ENCODE data around the gene CHRNA5. TPM values are rescaled to one million over a fixed set of nuclear protein-coding genes. Genes with fewer than 3 reads are reported as not detected.

The CHRNA5 gene
- total and polyA plus RNA-seq, 9 of the 15 experiments (the other 6 are each of a cell fraction or from before 2014, with no cell fraction given), result 2.8 to 16.1 (median 11.4) TPM

DNA sequence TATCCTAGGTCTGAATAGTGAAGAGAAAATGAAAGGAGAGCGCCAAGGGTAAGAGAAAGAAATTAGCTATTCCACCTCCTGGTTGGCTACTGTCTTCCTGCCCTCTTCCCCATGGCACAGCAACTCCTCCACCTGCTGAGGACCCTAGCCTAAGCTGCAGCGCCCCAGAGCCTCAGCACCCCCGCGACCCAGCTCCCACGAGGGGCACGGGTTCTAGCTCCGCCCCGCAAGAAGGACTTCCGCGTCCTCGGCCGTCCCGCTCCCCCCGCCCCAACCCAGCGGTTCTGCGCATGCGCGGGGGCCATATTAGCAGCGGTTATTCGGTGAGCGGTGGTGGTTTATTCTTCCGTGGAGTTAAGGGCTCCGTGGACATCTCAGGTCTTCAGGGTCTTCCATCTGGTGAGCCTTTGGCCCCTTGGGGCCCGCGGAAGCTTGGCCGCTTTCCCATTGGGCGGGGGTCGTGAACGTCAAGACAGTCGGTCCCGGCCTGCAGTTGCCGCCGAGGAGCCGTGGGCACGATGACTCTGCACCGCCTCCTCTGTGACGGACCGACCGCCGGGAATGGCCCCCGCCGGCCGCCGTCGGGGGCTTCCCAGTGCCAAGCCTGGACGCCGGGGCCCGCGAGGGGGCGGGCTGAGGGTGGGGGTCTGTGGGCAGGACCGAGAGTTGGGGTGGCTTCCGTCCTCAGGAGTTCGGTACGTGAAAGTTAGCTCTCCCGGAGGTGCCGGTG is 25.0 kb upstream of the CHRNA5 start, which contains the start of gene PSMA4 (continued):
- TF ChIP-seq HOMEZ (CRISPR knock-in tag; IDR thresholded peaks at IDR 0.05) (no peak), POLR2G (IDR thresholded peaks at IDR 0.05; ENCODE audit: low read depth, low read length) (peak; percentile 93), POLR2B (IDR thresholded peaks at IDR 0.05; ENCODE audit: low read depth, partially characterized antibody) (peak; percentile 97), NR3C1 (CRISPR knock-in tag; IDR thresholded peaks at IDR 0.05) (0 out of 2 replicates have a peak, but pooled peaks have one; percentile 58), KDM5B (IDR thresholded peaks at IDR 0.05; ENCODE audit: insufficient replicate concordance, low read depth, low read length) (peak; percentile 90), ZNF584 (CRISPR knock-in tag; IDR thresholded peaks at IDR 0.05; ENCODE audit: low read depth) (no peak), HDAC3 (IDR thresholded peaks at IDR 0.05; ENCODE audit: borderline replicate concordance, partially characterized antibody) (no peak), MYNN (IDR thresholded peaks at IDR 0.05) (no peak), MYNN (CRISPR knock-in tag; IDR thresholded peaks at IDR 0.05) (no peak), RB1 (IDR thresholded peaks at IDR 0.05; ENCODE audit: low read depth) (0 out of 2 replicates have a peak, but pooled peaks have one; percentile 51), PHB2 (IDR thresholded peaks at IDR 0.05; ENCODE audit: low read depth) (no peak), ZNF197 (CRISPR knock-in tag; IDR thresholded peaks at IDR 0.05; ENCODE audit: low read depth) (no peak)
- TF ChIP-seq, protein P1, sequence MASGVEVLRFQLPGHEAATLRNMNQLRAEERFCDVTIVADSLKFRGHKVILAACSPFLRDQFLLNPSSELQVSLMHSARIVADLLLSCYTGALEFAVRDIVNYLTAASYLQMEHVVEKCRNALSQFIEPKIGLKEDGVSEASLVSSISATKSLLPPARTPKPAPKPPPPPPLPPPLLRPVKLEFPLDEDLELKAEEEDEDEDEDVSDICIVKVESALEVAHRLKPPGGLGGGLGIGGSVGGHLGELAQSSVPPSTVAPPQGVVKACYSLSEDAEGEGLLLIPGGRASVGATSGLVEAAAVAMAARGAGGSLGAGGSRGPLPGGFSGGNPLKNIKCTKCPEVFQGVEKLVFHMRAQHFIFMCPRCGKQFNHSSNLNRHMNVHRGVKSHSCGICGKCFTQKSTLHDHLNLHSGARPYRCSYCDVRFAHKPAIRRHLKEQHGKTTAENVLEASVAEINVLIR (CRISPR knock-in tag; IDR thresholded peaks at IDR 0.05), result no peak
- TF ChIP-seq, protein P2, sequence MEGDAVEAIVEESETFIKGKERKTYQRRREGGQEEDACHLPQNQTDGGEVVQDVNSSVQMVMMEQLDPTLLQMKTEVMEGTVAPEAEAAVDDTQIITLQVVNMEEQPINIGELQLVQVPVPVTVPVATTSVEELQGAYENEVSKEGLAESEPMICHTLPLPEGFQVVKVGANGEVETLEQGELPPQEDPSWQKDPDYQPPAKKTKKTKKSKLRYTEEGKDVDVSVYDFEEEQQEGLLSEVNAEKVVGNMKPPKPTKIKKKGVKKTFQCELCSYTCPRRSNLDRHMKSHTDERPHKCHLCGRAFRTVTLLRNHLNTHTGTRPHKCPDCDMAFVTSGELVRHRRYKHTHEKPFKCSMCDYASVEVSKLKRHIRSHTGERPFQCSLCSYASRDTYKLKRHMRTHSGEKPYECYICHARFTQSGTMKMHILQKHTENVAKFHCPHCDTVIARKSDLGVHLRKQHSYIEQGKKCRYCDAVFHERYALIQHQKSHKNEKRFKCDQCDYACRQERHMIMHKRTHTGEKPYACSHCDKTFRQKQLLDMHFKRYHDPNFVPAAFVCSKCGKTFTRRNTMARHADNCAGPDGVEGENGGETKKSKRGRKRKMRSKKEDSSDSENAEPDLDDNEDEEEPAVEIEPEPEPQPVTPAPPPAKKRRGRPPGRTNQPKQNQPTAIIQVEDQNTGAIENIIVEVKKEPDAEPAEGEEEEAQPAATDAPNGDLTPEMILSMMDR (IDR thresholded peaks at IDR 0.05 in 2 of 3, conservative IDR thresholded peaks at IDR 0.05 in 1 of 3; ENCODE audit: insufficient read depth in 2 of 3, low read depth in 1 of 3, low read length in 3 of 3), result no peak
- TF ChIP-seq, protein P3, sequence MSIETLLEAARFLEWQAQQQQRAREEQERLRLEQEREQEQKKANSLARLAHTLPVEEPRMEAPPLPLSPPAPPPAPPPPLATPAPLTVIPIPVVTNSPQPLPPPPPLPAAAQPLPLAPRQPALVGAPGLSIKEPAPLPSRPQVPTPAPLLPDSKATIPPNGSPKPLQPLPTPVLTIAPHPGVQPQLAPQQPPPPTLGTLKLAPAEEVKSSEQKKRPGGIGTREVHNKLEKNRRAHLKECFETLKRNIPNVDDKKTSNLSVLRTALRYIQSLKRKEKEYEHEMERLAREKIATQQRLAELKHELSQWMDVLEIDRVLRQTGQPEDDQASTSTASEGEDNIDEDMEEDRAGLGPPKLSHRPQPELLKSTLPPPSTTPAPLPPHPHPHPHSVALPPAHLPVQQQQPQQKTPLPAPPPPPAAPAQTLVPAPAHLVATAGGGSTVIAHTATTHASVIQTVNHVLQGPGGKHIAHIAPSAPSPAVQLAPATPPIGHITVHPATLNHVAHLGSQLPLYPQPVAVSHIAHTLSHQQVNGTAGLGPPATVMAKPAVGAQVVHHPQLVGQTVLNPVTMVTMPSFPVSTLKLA (conservative IDR thresholded peaks at IDR 0.05), result peak; percentile 52 to 69
- TF ChIP-seq, protein P4, sequence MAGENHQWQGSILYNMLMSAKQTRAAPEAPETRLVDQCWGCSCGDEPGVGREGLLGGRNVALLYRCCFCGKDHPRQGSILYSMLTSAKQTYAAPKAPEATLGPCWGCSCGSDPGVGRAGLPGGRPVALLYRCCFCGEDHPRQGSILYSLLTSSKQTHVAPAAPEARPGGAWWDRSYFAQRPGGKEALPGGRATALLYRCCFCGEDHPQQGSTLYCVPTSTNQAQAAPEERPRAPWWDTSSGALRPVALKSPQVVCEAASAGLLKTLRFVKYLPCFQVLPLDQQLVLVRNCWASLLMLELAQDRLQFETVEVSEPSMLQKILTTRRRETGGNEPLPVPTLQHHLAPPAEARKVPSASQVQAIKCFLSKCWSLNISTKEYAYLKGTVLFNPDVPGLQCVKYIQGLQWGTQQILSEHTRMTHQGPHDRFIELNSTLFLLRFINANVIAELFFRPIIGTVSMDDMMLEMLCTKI (IDR thresholded peaks at IDR 0.05; ENCODE audit: partially characterized antibody), result no peak
- TF ChIP-seq, protein P5, sequence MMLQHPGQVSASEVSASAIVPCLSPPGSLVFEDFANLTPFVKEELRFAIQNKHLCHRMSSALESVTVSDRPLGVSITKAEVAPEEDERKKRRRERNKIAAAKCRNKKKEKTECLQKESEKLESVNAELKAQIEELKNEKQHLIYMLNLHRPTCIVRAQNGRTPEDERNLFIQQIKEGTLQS (IDR thresholded peaks at IDR 0.05), result 0 out of 2 replicates have a peak, but pooled peaks have one; percentile 10
- TF ChIP-seq, protein P5 (CRISPR knock-in tag; conservative IDR thresholded peaks at IDR 0.05), result no peak

All from K562 (cell line).